Activated CD4-positive, alpha-beta T cell treated with anti-CD3 and anti-CD28 coated beads for 48 hours (primary cell): ENCODE measurements around the gene DPY19L1.
"Not testable (repeated sequence)": the region's sequence is repeated elsewhere in the genome, so short reads cannot be mapped to it uniquely, and the experiment has no call there.

Experiments used
- DNase-seq: peaks from one replicate; pipeline ENCODE4 v3.0.0-alpha.2; 2020

The DPY19L1 gene

DNA sequence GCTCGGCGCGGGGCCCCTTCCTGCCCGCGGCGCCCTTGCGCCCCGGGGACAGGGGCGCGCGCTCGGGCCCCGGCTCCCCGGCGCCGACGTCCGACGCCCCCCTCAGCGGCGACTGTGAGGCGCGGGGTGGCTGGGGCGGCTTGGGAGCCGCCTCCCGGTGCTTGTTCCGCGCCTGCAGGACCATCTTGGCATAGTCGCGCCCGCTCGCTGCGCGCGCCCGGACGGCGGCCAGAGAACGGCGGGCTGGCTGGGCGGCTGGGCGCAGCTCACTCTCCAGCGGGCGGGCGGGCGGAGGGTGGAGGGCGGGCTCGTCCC, at the start of gene DPY19L1:
Gene DPY19L1, minus strand, starts transcription at position 275 of the 315 bp plus-strand sequence. Its CDS starts 91 bp downstream, at position 184.
- DNase-seq = no peak

DNA sequence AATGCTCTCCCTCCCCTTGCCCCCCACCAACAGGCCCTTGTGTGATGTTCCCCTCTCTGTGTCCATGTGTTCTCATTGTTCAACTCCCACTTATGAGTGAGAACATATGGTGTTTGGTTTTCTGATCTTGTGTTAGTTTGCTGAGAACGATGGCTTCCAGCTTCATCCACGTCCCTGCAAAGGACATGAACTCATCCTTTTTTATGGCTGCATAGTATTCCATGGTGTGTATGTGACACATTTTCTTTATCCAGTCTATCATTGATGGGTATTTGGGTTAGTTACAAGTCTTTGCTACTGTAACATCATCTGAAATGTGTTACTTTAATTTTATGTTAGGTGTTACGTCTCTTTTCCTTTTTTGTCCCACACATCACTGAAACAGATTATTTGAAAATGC, 42.2 kb upstream of the DPY19L1 start:
- DNase-seq = not testable (repeated sequence)

DNA sequence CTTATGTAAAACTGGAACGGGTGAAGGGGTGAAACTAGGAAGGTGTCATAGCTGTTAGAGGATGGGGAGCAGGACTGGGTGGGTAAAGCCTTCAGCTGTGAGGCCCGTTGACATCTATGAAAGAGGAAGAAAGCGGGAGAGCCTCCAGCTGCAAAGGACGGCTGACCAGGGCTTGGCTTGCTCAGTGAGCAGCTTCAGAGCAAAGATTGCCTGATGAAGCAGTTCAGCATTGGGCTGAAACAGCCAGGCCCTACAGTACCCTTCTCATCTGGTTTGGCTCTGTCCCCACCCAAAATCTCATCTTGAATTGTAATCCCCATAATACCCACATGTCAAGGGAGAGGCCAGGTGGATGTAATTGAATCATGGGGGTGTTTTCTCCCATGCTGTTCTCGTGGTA, 36.7 kb upstream of the DPY19L1 start:
- DNase-seq = not testable (repeated sequence)

DNA sequence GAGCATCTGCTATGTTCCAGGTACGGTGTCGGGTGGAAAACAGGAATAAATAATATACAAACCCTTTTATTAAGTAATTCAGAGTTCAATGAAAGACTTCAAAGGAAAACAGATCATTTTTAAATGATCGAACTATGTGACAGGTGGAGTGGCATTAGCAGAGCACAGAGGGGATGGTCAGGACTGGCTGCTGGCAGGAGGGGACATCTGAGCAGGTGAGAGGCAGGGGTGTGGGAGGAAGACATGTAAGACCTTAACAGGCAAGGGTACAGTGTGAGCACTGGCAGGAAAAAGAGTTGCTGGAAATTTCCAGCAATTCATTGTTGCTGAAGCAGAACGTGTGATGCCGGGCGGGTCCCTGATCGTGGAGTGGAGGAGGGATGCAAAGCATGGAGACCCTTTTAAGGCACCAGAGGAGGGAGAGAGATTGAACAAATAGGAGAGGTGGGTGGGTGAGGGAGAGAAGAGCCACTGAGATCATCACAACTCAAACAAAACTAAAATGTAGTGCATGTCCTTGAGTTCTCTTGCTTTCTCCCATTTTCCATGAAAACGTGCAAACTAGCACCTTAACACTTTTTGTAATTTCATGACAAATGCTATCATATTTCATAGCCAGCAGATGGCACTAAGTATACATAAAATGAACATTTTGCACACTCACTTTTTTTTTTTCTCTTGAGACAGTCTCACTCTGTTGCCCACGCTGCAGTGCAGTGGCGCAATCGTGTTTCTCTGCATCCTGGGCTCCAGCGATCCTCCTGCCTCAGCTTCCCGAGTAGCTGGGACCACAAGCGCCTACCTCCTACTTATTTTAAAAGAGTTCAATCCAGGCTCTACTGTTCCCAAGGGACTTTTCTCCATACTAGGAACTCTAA, 35.9 kb upstream of the DPY19L1 start:
- DNase-seq = peak; percentile 6

DNA sequence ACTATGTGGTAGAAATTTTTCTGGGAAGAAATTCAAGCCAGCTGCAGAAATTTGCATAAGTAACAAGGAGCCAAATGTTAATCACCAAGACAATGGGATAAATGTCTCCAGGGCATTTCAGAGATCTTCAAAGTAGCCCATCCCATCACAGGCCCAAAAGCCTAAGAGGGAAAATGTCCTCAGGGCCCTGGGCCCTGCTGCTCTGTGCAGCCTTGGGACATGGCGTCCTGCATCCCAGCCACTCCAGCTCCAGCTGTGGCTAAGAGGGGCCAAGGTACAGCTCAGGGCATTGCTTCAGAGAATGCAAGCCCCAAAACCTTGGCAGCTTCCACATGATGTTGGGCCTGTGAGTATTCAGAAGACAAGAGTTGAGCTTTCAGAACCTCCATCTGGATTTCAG, 31.8 kb upstream of the DPY19L1 start:
- DNase-seq = not testable (repeated sequence)

DNA sequence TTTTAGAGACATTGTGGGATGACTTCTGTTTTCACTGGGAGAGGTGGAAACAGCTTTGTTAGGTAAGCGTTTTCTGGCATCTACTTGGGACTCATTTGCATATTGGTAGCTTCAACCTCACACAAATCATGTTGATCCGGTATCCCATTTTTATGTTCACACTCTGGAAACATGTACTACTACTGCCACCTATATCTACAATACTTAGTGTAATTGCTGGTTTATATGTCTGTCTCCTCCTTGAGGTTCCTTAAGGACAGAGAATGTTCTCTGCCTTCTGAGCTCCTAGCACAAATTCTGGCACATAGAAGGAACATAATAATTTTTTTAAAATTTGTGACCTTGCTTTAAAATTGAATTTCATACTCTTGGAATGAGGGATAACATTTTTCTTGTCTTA, 28.1 kb upstream of the DPY19L1 start:
- not testable (repeated sequence) for DNase-seq

DNA sequence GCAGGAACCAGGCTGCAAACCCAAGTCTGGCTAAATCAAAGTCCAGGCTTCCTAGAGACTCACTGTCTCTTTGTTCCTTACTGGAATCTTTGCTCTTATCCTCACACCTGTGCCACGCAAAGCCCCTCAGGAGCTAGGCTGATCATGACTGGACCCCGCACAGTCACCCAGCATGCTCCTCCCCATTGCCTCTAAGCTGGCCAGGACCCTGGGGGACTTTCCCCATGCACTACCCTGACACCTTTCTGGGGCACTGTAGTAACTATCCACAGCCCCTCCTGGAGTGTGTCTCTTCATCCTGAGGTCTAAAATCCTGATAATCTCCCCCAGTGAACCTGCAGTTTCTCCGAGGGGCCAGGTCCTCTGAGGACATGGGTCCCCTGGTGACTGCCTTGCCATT, 21.3 kb upstream of the DPY19L1 start:
- not testable (repeated sequence) for DNase-seq

DNA sequence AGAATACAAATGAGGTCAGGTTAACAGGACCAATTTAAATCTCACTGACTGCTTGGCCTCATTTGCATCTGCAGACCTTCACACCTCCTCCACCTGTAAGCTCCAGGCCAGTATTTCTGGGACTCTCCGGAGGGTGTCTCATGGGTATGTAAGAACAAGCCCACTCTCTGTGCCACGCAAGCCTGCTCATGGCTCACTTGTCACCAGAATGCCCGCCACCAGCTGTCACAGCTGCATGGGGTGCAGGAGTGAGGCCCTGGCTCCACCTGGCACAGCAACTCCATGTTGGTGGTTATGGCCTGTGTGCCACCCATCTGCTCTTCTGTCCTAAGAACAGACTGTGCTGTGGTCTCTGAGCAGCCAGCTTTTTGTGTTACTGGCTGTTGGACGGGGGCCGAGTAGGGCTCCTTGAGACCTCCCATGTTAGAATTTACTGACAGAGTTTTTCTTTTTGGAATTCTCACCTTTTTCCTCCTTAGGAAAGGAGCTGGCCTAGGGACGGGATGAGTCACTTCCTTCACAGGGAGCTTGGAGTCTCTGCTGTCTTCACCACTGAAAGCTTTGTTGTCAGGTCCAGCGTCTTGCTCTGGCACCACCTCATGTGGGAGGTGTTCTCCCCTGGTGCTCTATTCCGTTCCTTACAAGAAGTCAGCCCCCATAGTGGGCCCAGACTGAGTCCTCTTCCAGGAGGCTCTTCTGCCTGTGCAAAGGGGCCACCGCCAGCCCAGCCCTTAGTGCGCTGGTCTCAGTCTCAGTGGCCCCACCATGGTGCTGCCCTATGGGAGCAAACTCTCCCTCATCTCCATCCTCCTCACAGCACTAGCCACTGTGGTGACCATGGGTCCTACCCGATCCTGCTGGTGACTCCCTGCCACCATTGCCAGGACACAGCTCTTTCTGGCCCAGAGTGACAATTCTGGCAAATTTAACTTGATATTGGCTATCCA, 20.5 kb upstream of the DPY19L1 start:
- DNase-seq = not testable (repeated sequence)

DNA sequence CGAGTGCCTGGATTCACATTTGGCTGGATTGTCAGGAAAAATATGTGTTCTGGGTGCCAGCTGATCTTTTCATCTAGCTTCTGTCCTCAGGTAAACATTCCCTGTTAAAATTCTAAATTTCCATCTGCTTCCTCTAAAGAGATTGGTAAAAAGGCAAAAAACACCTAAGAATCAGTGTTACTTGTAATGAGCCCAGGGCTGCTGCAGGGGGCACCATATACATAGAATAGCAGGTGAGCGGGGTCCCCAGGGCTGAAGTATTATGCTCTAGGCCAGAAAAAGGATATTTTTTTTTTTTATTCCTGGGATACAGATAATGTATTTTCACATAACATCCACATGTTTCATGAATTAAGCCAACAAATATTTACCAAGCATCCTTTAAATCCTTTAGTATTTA, 18.4 kb upstream of the DPY19L1 start:
- peak; percentile 12 for DNase-seq

DNA sequence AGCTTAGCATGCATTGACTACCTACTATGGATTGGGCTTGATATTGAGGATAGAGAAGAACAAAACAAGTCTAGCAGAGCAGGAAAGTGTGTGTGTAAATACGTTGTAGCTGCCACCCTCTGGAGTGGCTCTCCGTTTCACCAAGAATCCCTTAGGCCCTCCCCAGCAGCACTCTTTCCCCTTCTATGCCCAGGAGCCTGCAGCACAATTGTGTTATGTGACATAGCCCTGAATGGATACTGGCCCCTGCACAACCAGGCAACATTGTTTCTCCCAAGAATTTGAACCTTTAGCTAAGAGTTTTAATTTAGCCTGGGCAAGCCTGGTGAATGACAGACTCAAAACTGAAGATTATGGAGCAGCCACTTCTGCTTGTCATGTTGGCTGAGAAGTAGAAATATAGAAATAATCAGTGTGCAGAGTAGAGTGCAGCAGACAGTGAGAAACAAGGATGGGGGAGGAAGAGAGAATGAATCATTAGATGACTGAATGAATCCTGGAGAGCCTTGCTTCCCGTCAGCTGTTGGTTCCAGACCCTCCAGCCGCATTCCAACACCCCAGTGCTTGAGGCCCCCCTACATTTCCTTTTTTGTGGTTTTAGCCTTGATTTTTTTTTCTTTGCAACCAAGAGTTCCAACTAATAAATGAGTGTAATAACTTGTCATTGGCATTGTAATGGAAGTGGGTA, 16.3 kb upstream of the DPY19L1 start:
- not testable (repeated sequence) for DNase-seq

DNA sequence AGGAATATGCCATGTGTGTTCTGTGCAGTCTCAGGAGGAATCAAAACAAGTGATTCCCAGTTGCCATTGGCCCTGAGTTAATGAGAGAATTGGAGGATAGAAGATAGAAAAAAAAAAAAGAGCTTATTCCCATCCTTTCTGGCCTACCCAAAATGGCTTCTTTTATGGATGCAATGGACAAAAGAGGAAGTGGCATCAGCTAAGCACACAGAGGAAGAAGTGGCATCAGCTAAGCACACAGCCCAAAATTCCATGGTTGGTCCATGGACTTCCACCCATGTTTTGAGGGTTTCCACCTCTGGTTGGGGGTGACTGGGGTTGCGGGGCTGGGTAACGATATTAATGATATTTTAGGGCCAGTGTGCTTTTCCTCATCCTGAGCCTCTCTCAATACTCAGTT, 11.1 kb upstream of the DPY19L1 start:
- not testable (repeated sequence) for DNase-seq

DNA sequence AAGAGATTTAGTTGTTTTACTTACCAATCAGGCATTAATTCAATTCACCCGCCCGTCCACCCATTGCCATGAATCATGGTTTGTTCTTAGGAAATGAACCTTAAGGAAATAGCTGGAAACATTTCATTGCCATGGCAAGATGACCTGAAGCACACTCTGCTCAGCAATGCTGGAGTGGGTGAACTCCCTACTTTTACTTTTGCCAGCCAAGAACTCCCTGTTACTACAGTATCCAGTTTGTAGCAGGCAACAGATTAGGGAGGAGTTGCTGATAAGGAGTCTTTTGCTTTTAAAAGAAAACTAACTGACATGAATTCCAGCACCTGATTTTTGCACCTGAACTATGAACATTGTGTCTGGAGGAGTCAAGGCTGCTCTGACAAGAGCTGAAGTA, 10.6 kb upstream of the DPY19L1 start:
- DNase-seq = not testable (repeated sequence)

DNA sequence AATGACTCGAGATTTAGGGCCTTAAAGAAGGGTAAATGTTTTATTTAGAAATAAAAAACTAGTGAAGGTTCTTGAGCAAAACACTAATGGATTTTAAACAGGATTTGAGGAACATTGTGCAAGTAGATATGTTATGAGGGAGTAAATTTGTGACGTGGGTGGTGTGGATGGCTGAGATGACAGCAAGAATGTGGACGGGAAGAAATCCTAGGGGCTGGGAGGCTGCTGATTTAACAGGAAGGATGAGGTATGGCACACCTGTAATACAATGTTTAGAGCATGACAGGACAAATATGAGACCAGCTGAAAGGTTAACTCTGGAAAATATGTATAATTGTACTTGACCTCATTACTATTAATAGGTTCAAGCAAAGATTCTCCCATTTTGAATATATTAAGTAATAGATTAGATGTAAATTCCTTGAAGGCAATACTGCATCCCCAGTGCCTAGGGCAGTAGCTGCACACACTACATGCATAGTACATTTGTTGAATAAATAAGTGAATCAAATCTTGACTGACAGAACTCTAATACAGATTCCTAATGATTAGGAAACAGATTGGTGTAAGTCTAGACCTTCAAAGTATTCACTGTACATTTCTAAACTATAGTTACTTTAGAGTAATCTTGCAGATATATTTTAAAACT, 10.1 kb upstream of the DPY19L1 start:
- not testable (repeated sequence) for DNase-seq

DNA sequence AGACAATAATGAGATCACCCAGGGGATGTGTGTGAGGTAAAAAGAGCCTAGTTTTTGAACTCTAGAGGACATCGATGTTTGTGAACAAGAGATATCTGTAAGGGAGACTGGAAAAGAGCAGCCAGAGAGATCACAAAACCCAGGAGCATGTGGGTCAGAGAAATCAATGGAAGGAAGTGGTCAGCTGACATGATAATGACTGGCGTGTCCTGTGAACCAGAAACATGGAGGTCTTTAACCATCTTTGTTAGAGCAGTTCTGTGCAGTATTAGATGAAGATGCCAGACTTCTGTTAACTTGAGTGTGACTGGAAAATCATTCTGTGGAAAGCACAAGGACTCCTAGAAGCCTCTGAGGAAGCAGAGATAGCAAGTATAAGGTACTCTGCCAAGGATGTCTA, 6.0 kb upstream of the DPY19L1 start:
- not testable (repeated sequence) for DNase-seq

DNA sequence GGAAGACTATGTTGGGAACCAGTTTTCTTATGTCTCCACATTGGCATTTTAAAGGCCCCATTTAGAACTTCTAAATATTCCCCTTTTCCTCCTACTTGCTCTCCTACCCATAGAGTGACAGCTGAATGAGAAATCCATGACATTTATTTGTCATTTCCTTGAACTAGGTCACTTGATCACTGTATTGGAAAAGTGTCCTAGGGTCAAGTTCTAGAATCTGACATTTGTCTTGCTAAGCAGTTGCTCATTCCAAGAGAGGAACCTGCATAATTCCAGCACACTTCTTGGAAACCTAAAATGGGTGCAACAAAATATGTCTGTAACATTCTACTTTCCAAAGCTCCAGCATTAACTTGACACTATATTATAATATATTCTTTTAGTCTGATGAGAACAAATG, 3.6 kb upstream of the DPY19L1 start:
- DNase-seq = no peak

DNA sequence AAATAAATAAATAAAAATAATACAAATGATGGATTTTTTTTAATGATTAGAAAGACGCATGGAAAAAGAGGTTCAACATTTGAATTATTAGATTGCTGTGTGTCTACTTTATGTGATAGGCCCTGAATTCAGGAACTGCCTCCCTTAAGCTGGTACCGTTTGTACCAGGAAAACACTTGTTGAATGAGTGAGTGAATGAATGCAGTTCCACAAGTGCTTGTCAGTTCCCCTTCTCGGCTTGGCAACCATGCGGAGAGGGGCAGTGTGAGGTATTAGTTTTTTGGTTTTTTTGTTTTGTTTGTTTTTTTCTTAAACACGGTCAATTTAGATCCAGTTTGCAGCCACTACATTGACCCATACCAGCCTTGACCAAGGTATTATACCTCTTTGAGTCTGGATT, 2.1 kb upstream of the DPY19L1 start:
- no peak for DNase-seq

DNA sequence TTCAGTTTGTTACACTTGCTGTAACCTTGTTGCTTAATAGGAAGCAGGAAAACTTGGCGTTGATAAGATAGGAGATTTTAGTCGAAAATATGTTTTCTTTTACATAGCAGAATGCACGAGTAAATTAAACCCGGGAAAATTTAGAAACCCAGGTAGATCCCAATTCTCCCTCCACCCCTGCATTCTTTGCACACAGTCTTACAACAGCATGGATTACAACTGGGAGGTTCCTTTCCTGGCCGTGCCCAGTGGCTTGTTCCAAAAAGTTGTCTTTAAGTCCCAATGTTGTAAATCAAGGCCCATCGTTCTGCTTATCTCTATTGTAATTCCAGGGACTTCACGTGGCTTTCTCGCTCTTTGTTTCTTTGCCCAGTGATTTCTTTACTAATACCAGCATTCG, 1.1 kb upstream of the DPY19L1 start:
- DNase-seq = no peak

DNA sequence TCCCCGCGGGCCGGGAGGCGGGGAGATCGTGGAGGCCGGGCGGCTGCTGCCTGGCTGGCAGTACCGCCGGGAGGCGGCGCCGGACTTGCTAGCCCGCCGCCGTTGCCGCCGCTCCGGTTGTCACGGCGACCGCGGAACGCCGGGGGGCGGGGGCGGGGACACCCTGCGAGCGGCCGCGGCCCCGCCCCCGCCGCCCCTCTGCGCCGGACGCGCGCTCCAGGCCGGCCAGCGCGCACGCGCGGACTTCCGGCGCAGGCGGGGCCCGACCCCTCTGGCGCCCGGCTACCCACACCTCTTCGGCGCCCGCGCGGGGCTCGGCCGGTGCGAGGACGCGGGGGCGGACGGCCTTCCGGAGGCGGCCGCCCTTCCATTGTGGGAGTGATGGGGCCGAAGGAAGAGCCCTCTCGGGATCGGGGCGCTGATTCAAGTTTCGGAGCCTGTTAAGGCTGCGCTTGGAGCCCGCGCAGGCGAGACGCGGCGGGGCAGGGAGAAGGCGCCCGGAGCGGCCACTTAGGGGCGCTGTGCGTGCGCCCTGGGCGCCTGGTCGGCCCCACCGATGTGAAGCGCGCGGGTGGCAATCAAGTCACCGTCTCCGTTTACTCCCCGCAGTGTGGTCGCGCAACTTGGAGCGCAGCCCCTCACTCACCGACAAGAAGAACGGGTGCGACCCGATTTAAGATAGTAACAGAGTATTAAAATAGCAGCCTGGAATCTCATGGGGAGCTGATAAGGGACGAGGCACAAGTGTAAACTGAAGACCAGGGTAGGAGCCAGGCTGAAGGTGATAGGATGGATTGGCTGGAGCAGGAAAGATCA, 449 bp upstream of the DPY19L1 start:
- DNase-seq = peak; percentile 89

DNA sequence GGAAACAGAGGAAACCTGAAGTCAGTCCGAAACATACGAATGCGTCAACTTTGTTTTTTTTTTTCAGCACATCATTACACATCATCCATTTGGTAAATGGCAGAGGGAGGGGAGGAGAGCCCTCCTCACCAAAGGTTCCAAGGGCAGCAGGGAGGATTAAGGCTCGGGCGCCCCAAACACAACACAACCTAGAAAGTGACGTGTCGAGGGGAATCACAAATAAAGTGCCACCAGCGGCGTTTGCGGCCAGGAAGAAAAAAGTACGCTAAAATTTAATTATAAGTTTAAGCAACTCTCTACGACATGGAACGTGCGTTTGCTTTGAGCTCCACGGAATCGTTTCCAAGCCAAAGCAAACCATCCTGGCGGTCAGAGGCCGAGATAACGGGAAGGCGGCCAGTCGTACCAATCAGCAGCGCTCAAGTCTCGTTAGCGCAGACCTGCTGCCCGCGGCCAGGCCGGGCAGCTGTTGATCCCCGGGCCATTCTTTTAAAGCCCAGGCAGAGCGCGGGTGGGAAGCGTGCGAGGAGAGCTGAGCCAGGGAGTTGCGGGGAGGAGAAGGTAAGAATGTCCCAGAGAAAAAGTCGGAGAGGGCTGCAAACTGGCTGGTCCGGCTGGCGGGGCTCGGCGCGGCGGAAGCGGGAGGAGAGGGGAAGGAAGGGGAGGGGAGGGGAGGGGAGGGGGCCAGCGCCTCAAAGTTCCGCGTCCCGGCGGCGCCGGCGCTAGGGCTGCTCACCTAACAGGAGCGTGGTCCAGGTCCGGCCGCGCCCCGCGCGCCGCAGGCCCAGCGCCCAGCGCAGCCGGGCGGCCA, 719 bp downstream of the DPY19L1 start:
- peak; percentile 44 for DNase-seq

DNA sequence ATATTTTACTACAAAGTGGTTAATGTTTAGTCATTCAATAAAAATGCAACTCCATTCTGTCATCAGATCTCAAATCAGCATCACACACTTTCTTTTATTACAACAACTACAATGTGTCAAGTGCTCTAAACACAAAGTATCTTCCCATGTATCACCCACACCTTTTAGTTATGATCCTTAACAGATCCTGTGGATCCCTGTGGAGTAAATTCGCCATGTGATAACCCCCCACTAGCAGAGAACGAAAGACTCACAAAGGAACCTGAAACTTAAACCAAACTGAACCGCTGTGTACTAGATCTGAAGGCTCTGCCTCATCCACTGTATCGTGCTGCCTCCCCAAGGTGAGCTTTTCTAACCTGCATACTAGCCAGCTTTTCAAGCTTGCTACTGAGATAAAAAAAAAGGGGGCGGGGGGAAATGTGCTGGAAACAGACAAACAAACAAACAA, 1.7 kb downstream of the DPY19L1 start:
- peak; percentile 36 for DNase-seq

DNA sequence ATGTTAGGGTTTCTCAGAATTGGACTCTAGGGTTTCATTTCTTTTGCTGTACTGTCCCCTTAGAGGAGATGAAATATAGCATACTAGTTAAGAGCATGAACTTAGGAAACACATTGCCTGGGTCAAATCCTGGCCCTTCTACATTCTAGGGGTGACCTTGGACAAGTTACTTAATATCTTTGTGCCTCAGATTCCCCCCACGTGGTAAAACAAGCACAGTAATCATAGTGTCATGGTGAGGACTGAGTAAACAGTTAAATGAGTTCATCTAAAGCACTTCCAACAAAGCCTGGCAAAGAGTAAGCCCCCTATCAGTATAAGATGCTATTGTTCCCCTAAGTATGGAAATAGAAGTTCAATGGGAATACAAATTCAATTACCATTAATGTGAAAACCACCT, 5.1 kb downstream of the DPY19L1 start:
- DNase-seq = no peak
